ENCODE measurements around the gene FGB.

FGB gene

GRCh38 chr4:154606728-154607723, 44.2 kb downstream of the FGB start:
- TF ChIP-seq CTCF (IDR thresholded peaks at IDR 0.05; ENCODE audit: low read depth, low read length, missing control alignments), result no peak
- no peak overlapping the region for H3K4me3 ChIP-seq (ENCODE audit: low read depth, low read length)
- DNase-seq (ENCODE audit: low read depth), result no peak

- no peak for TF ChIP-seq CTCF (IDR thresholded peaks at IDR 0.05; ENCODE audit: low read depth, low read length, missing control alignments)
- no peak for DNase-seq (ENCODE audit: low read depth)
- H3K4me3 ChIP-seq (ENCODE audit: low read depth, low read length), result no peak overlapping the region
Observed at GRCh38 chr4:154608361-154609252, 45.8 kb downstream of the FGB start.

- H3K4me3 ChIP-seq (ENCODE audit: low read depth, low read length), result no peak overlapping the region
- TF ChIP-seq CTCF (IDR thresholded peaks at IDR 0.05; ENCODE audit: low read depth, low read length, missing control alignments), result no peak
- DNase-seq (ENCODE audit: low read depth), result no peak
Observed at GRCh38 chr4:154609532-154609931, 46.7 kb downstream of the FGB start.

GRCh38 chr4:154610582-154610981, 47.8 kb downstream of the FGB start:
- TF ChIP-seq CTCF (IDR thresholded peaks at IDR 0.05; ENCODE audit: low read depth, low read length, missing control alignments), result no peak
- DNase-seq (ENCODE audit: low read depth), result no peak
- H3K4me3 ChIP-seq (ENCODE audit: low read depth, low read length), result no peak overlapping the region

GRCh38 chr4:154611833-154612232, 49.0 kb downstream of the FGB start:
- no peak overlapping the region for H3K4me3 ChIP-seq (ENCODE audit: low read depth, low read length)
- no peak for TF ChIP-seq CTCF (IDR thresholded peaks at IDR 0.05; ENCODE audit: low read depth, low read length, missing control alignments)

GRCh38 chr4:154612472-154613414, 49.9 kb downstream of the FGB start, which contains the start of gene FGG:
FGG (minus strand) TSS chr4:154612656; CDS start chr4:154612609, 47 bp downstream.
- no peak for DNase-seq (ENCODE audit: low read depth)
- no peak within 1 kb of the TSS for H3K4me3 ChIP-seq (ENCODE audit: low read depth, low read length)
- no peak for TF ChIP-seq CTCF (IDR thresholded peaks at IDR 0.05; ENCODE audit: low read depth, low read length, missing control alignments)

More at GRCh38 chr4:154611833-154612232, 49.0 kb downstream of the FGB start:
- DNase-seq (ENCODE audit: low read depth), result no peak

Measured in GM12864 (cell line).